Measurements from ENCODE around the gene PRDM2.

PRDM2 gene

DNA sequence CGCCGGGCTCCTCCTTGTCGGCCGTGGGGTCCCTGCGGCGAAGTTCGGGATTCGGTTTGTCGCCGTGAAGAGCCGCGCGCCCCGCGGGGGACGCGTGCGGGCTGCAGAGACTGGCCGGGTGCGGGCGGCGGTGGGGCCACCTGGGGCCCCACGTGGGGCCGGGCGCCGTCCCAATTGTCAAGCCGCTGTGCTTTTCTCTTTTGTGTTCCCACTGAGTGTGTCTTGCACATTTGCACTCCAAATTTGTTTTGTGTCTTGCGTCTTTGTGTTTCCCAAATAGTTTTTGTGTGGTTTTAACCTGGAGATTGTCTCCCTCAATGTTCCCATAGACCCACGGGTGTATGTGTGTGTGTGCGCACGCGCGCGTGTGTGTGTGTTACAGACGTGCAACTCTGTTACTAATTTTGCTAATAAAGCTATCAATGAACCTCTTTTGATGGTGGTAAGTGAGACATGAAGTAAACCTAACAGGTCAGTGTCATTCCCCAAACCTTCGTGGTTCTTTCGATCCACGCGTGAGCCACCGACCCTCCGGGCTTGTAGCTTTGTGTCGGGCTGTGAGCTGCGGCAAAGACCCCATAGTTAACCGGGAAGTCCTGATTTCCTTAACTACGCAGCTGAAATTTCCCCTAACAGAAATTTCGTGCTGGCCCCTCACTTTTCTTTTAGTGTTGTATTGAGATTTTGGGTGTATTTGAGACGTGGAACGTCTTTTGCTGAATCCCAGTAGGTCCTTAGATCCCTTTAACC is 708 bp downstream of the PRDM2 start:
- peak; percentile 28 for DNase-seq

GRCh38 chr1:13701271-13701640 is 1.3 kb downstream of the PRDM2 start:
- no peak for DNase-seq

GRCh38 chr1:13702425-13703127 is 2.6 kb downstream of the PRDM2 start:
- DNase-seq = no peak

- no peak for DNase-seq
Observed at GRCh38 chr1:13703128-13703513, 3.1 kb downstream of the PRDM2 start.

GRCh38 chr1:13703558-13704490 is 3.8 kb downstream of the PRDM2 start:
- DNase-seq = no peak

DNA sequence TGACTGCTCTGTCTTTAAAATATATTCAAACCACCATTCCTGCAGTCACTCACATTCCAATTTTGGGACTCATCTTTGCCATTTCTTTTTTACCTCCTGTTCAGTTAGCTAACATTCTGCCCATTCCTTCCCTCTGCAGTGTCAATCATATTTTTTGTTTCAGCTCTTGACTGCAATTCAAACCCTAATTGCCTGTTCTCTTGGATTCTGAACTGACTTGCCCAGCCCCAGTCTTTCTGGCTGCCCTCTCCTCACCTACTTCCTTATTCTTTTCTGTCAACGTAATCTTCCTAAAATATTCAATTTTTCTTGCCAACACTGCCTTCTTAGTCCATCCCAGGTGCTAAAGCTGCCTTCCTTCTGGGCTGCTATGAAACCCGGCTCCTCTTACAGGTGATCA is 6.1 kb downstream of the PRDM2 start:
- no peak for DNase-seq

DNA sequence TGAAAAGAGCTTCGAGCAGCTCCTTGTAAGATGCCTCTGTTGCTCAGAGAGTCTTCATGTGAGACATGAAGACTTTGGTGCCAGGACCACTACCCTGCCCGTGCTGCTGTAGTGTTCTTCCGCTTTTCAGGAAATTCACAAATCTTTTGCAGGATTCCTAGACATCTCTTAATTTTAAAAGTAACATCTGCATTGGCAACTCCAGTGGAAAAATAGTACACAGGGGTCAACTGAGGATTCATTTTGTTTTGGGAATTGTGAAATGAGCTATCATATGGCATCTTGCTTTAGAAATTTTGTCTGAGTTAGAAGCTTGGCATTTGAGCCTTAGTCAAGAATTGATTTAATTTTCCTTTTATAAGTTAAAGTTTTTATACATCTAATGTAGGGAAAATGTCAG is 7.2 kb downstream of the PRDM2 start:
- no peak for DNase-seq

DNA sequence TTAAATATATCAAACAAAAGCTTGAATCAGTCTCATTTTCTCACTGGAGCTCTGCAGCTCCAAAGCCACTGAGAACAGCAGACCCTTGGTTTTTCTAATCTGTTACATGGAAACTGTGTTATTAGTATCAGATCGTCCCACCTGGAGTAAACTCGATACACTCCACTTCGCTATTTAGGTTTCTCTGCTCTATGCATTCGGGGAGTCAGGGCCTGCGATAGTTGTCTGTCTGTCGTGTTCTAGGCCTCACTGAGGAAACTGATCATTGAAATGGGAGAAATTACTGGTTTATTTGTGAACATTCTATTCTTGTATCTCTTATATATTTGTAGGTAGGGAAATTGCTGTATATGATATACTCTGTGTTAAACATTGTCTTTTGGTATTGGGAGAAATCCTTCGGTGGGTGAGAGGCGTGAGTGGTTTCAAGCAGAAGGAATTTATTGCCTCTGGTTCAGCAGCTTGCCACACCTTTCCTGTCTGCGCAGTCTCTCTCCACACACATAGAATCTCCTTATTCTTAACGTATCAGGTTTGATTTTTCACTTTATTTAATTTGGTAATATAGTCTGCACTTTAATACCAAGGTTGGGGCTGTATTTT is 8.5 kb downstream of the PRDM2 start:
- no peak for DNase-seq

DNA sequence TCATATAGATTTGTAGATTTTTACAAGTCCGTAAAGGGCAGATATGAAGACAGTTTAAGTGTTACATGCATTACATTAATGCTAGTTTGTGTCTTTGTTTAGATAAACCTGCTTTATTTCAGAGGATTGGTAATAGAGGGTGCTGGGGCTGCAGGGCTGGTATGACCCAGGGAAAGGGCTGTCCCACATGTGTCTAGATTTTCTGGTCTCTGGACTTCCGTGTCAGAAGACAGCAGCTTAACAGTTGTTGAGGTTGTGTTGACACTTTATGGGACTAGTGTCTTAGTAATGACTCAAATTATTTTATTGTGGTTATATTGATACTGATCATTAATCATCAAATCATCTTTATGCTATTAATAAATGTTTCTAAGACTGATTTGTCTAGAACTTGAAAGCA is 10.1 kb downstream of the PRDM2 start:
- DNase-seq = no peak

- no peak for DNase-seq
Observed at GRCh38 chr1:13714851-13715250, 14.9 kb downstream of the PRDM2 start.

DNA sequence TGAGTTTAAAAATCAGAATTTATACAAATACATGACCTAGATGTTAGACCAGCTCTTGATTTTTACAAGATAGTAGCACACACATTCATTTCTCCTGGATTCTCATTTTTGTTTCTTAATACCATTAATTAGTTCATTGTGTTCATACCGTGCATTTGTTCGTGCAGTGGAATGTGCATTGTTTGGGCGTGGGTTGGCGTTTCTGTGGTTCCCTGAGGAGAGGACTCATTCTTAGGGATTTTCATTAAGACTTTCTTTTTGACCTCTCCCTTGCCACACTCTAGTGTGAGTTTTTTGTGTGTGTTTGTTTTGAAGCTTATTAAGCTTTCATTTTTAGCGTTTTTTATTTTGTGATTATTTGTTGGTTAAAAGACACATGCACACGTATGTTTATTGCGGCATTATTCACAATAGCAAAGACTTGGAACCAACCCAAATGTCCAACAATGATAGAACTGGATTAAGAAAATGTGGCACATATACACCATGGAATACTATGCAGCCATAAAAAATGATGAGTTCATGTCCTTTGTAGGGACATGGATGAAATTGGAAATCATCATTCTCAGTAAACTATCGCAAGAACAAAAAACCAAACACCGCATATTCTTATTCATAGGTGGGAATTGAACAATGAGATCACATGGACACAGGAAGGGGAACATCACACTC is 15.8 kb downstream of the PRDM2 start:
- peak; percentile 11 for DNase-seq

DNA sequence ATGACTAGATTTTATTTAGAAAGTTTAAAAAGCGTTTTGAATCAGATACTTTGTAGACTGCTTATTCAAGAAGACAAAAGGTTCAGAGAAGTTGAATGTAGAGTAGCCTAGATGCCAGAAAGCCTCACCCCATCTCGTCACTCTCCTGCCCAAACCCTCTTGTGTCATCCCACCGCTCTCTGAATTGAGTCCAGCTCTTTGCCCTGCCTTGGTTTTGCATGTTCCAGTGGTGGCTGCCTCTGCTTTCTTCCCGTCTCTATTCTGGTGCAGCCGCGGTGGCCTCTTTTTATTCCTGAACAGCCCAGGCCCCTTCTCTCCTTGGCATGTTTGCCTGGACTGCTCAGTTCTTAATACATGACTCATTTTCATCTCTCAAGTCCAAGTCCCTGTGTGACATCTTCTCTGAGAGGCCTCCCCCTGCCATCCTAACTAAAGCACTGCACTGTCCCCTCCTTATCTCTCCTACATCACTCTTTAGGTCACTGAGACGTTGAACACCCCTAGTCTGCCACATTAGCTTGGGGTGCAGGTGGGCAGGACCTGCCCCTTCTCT is 22.9 kb downstream of the PRDM2 start:
- no peak for DNase-seq

DNA sequence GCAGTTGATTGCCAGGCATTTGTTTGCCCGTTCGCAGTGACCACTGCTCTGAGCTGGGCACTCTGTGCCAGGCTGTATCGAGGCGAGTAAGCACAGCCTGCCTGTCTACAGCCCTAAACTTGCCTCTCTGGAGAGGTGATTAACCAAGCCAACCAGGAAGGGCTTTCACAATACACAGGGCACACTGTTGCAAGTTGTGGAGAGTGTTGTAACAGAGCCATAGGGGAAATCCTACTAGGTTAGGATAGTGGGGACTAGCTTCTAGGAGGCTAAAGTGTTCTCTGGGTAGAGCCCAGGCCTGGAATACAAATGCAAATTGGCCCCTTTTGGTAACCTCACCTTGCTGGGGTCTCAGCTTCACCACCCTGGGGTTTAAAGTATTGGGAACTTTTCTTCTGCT is 23.8 kb downstream of the PRDM2 start:
- no peak for DNase-seq

DNA sequence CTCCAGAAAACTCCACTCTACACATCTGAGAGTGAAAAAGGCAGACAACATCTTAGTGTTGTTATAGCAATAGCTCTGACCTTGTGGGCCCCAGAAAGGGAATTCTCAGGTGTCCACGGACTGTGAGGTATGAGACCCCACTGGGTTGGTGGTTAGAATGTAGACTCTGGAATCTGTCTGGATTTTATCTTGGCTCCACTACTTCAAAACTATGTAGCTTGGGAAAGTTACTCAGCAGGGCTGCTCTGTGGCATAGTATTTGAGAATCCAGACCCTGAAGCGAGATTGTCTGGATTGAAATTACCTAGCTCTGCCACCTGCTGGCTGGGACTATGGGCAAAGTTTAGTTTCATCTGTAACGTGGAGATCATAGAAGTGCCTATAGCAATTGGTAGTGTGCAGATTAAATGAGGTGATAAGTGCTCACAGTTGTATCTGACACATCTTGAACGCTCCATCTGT is 25.8 kb downstream of the PRDM2 start:
- DNase-seq = peak; percentile 5

DNA sequence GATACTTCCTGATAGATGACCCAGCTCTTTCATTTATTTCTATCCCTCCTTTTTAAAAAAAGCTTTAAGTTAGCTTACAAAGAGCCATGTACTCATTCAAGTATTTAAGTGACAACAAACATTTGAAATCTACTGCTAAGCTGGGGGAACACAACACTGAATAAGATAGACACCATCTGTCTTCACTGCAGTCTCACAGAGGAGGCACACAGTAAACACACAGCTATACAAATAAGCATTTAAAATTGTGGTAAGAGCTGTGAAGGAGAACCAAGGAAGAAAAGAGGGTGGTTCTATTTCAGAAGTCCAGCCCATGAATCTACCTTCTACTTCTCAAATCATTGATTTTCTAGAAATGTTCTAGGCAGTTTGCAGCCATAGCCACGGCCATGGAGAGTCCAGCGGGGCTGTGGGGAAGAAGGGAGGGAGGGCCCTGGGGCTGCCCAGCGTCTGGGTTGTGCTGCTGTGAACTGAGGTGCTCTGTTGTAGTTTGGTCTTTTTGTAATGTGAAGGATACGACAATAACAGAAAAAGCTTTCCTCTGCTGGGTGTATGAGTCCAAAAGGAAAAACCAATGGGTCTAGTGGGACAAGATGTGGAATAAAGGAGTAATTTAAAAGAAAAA is 28.2 kb downstream of the PRDM2 start:
- no peak for DNase-seq

DNA sequence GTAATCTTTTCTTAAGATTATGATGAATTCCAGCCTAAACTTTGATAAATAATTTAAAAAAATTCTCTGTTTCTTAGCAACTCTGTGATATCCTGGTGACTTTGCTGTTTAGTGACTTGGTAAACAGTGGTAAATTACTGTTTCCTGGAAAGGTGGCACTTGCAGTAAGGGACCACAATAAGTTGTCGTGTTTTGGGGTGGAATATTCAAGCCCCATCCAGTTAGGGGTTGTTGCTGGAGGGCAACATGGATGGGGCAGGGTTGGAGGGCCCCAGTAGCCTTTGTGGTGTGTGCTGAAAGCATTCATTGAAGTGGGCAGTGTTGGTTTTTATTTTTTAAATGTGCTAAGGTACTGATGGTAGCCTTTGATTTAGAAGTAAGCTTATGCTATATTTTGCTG is 30.3 kb downstream of the PRDM2 start:
- DNase-seq = no peak

- no peak for DNase-seq
Observed at GRCh38 chr1:13730751-13731482, 30.9 kb downstream of the PRDM2 start.

DNA sequence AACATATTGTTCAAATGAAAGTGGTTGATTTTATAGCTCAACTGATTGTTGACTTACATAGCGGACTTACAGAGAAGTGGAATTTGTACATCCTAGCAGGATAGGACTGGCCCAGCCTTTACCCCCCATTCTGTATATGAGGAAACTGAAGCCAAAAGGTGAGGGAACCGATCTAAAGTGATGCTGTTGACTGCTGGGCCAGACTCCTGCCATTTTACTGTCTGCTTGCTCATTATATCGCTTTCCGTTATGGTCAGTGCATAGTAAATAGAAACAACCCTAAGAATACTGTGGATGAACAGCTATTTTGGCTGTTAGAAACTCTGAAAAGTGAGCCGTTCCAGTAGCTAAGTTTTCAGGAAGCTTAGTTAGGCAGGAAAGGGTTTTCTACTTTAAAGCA is 31.9 kb downstream of the PRDM2 start:
- DNase-seq = no peak

GRCh38 chr1:13732971-13733667 is 33.1 kb downstream of the PRDM2 start:
- DNase-seq = no peak

DNA sequence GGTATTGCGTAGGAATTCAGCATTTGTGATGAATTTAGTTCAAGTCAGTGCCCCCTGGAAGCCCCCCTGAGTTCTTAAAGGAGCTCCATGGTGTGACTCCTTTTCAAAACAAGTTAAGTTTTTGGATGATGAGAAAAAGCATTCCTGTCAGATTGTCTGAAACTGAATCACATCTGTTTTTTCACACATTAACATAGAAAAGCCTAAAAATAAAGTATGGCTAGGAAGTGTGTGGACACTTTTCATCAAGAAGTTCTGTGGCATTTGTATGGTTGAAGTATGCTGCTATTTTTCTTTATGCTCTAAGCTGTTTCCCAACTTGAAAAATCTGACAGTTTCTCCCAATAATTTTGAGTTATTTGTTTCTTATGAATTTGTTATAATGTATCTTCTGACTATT is 33.7 kb downstream of the PRDM2 start:
- DNase-seq = no peak

Data from EL (cell line).